ENCODE measurements around the gene NDRG3. TPM values are rescaled to one million over a fixed set of nuclear protein-coding genes. Genes with fewer than 3 reads are reported as not detected.

Gene NDRG3
- total and polyA plus RNA-seq, 4 donors, result 3.1 to 6.3 (median 4.5) TPM

DNA sequence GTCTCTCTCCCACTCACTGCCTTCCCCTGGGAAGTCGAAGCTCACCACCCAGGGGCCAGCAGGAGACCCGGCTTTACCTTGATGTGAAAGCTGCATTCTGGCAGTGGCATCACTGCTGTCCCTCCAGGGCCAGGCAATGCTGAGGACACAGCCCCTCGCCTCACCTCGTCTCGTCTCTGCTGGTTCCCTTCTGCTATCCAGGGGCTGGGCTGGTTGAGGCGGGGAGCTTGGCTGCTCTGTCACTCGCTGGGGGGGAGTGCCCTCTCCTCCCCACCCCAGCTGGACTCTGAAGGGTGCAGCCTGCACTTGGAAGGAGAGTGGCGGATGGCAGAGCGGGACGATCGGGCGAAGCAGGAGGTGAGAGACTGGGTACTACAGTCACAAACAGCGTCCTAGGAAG, 40.4 kb upstream of the NDRG3 start:
- WGBS, result 95% methylated on average over 13 of the region's 13 CpGs
- DNase-seq (ENCODE audit: low spot score), result no peak
- Histone ChIP-seq H3K9me3 (ENCODE audit: control insufficient read depth in 4 of 4, low read length in 3 of 4) (no peaks in the 10 kb centered on the region), H3K27ac (ENCODE audit: low read depth in 1 of 2, low read length in 2 of 2) (no peak overlapping the region), H3K9ac (ENCODE audit: low read depth in 1 of 2, low read length in 2 of 2) (no peak overlapping the region), H3K36me3 (ENCODE audit: control insufficient read depth in 4 of 4, insufficient read depth in 3 of 4, low read depth in 1 of 4, low read length in 3 of 4) (peaks cover 0 to 1% (median 0%) of the 10 kb centered on the region in 4 donors), H3K4me3 (ENCODE audit: low read depth in 1 of 3, low read length in 3 of 3) (no peak overlapping the region), H3K4me1 (ENCODE audit: control insufficient read depth in 4 of 4, insufficient read depth in 4 of 4, low read length in 3 of 4) (no peaks in the 10 kb centered on the region), H3K27me3 (ENCODE audit: control insufficient read depth in 4 of 4, insufficient read depth in 4 of 4, low read length in 3 of 4) (no peaks in the 10 kb centered on the region)
- TF ChIP-seq CTCF (IDR thresholded peaks at IDR 0.05; ENCODE audit: low read depth, low read length, missing input control) (no peak), EGR1 (IDR thresholded peaks at IDR 0.05; ENCODE audit: low read depth in 2 of 2) (no peak), TAF1 (conservative IDR thresholded peaks at IDR 0.05) (no peak), NR2F2 (IDR thresholded peaks at IDR 0.05) (no peak), GABPA (IDR thresholded peaks at IDR 0.05 in 1 of 2, conservative IDR thresholded peaks at IDR 0.05 in 1 of 2) (no peak), RXRA (IDR thresholded peaks at IDR 0.05) (no peak)
- TF ChIP-seq, protein P1, sequence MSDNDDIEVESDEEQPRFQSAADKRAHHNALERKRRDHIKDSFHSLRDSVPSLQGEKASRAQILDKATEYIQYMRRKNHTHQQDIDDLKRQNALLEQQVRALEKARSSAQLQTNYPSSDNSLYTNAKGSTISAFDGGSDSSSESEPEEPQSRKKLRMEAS (IDR thresholded peaks at IDR 0.05), result no peak

DNA sequence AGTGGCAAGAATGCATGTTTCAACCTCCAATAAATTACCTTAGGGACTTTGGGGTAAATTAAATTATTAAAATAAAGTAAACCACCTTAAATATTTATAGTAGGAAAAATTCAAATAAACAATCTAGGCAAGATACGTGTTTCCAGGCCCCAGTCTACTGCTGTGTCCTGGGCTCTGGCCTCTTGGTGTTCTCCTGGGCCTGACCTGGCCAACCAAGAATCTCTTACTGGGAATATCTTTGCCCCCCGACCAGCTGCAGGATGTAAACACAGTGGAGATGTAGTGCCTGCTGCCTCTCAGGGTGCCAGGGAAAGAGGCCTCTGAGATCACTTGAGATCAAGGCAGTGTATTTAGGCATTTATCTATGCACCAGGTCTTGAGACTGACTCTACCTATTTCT, 39.4 kb upstream of the NDRG3 start:
- H3K9ac ChIP-seq (ENCODE audit: low read depth in 1 of 2, low read length in 2 of 2), result no peak overlapping the region
- H3K4me3 ChIP-seq (ENCODE audit: low read depth in 1 of 3, low read length in 3 of 3), result no peak overlapping the region
- 86% methylated on average over 2 of the region's 2 CpGs for WGBS
- no peak for TF ChIP-seq SP1 (IDR thresholded peaks at IDR 0.05)
- TF ChIP-seq RAD21 (IDR thresholded peaks at IDR 0.05), result no peak
- TF ChIP-seq TAF1 (conservative IDR thresholded peaks at IDR 0.05), result no peak
- TF ChIP-seq HNF4A (conservative IDR thresholded peaks at IDR 0.05), result no peak
- no peaks in the 10 kb centered on the region for H3K9me3 ChIP-seq (ENCODE audit: control insufficient read depth in 4 of 4, low read length in 3 of 4)
- no peaks in the 10 kb centered on the region for H3K27me3 ChIP-seq (ENCODE audit: control insufficient read depth in 4 of 4, insufficient read depth in 4 of 4, low read length in 3 of 4)
- no peaks in the 10 kb centered on the region for H3K4me1 ChIP-seq (ENCODE audit: control insufficient read depth in 4 of 4, insufficient read depth in 4 of 4, low read length in 3 of 4)
- peaks cover 0 to 1% (median 0%) of the 10 kb centered on the region in 4 donors for H3K36me3 ChIP-seq (ENCODE audit: control insufficient read depth in 4 of 4, insufficient read depth in 3 of 4, low read depth in 1 of 4, low read length in 3 of 4)
- no peak overlapping the region for H3K27ac ChIP-seq (ENCODE audit: low read depth in 1 of 2, low read length in 2 of 2)
- DNase-seq (ENCODE audit: low spot score), result no peak

DNA sequence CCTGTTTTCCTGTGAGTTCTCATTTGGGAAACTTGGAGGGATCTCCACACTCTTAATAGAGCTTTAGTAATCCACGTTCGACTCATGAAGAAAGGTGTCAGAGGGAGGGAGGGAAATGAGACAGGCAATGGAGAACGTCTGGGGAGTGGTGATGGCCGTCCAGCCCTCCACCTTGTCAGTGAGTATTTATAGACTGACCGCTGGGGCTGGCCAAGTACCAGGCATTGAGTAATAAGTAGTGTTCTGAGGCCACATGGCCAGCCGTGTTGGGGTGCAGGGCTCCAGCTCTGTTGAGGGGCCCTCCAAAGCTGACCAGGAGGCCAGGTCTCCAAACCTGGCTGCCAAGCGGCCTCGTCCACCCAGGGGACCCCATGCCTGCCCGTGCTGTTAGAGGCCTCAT, 39.0 kb upstream of the NDRG3 start:
- H3K27me3 ChIP-seq (ENCODE audit: control insufficient read depth in 4 of 4, insufficient read depth in 4 of 4, low read length in 3 of 4), result no peaks in the 10 kb centered on the region
- no peak overlapping the region for H3K27ac ChIP-seq (ENCODE audit: low read depth in 1 of 2, low read length in 2 of 2)

More for the DNA sequence above, 39.0 kb upstream of the NDRG3 start:
- peaks cover 0 to 1% (median 0%) of the 10 kb centered on the region in 4 donors for H3K36me3 ChIP-seq (ENCODE audit: control insufficient read depth in 4 of 4, insufficient read depth in 3 of 4, low read depth in 1 of 4, low read length in 3 of 4)
- no peak for DNase-seq (ENCODE audit: low spot score)
- H3K9me3 ChIP-seq (ENCODE audit: control insufficient read depth in 4 of 4, low read length in 3 of 4), result no peaks in the 10 kb centered on the region
- no peak overlapping the region for H3K4me3 ChIP-seq (ENCODE audit: low read depth in 1 of 3, low read length in 3 of 3)
- no peaks in the 10 kb centered on the region for H3K4me1 ChIP-seq (ENCODE audit: control insufficient read depth in 4 of 4, insufficient read depth in 4 of 4, low read length in 3 of 4)
- TF ChIP-seq GABPA (IDR thresholded peaks at IDR 0.05 in 1 of 2, conservative IDR thresholded peaks at IDR 0.05 in 1 of 2) (no peak), SP1 (IDR thresholded peaks at IDR 0.05) (no peak), EGR1 (IDR thresholded peaks at IDR 0.05; ENCODE audit: low read depth in 2 of 2) (no peak)
- TF ChIP-seq, protein P2, sequence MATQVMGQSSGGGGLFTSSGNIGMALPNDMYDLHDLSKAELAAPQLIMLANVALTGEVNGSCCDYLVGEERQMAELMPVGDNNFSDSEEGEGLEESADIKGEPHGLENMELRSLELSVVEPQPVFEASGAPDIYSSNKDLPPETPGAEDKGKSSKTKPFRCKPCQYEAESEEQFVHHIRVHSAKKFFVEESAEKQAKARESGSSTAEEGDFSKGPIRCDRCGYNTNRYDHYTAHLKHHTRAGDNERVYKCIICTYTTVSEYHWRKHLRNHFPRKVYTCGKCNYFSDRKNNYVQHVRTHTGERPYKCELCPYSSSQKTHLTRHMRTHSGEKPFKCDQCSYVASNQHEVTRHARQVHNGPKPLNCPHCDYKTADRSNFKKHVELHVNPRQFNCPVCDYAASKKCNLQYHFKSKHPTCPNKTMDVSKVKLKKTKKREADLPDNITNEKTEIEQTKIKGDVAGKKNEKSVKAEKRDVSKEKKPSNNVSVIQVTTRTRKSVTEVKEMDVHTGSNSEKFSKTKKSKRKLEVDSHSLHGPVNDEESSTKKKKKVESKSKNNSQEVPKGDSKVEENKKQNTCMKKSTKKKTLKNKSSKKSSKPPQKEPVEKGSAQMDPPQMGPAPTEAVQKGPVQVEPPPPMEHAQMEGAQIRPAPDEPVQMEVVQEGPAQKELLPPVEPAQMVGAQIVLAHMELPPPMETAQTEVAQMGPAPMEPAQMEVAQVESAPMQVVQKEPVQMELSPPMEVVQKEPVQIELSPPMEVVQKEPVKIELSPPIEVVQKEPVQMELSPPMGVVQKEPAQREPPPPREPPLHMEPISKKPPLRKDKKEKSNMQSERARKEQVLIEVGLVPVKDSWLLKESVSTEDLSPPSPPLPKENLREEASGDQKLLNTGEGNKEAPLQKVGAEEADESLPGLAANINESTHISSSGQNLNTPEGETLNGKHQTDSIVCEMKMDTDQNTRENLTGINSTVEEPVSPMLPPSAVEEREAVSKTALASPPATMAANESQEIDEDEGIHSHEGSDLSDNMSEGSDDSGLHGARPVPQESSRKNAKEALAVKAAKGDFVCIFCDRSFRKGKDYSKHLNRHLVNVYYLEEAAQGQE (IDR thresholded peaks at IDR 0.05), result no peak
- TF ChIP-seq, protein P3, sequence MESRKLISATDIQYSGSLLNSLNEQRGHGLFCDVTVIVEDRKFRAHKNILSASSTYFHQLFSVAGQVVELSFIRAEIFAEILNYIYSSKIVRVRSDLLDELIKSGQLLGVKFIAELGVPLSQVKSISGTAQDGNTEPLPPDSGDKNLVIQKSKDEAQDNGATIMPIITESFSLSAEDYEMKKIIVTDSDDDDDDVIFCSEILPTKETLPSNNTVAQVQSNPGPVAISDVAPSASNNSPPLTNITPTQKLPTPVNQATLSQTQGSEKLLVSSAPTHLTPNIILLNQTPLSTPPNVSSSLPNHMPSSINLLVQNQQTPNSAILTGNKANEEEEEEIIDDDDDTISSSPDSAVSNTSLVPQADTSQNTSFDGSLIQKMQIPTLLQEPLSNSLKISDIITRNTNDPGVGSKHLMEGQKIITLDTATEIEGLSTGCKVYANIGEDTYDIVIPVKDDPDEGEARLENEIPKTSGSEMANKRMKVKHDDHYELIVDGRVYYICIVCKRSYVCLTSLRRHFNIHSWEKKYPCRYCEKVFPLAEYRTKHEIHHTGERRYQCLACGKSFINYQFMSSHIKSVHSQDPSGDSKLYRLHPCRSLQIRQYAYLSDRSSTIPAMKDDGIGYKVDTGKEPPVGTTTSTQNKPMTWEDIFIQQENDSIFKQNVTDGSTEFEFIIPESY (IDR thresholded peaks at IDR 0.05), result no peak
- 84% methylated on average over 9 of the region's 9 CpGs for WGBS
- no peak overlapping the region for H3K9ac ChIP-seq (ENCODE audit: low read depth in 1 of 2, low read length in 2 of 2)

Data from liver (tissue), 9 donors.